ENCODE measurements around the gene RALGAPA2.

GRCh38 chr20:20712474-20713243, at the start of gene RALGAPA2:
- TF ChIP-seq POLR2A (IDR thresholded peaks at IDR 0.05; ENCODE audit: low read depth) (no peak), CTCF (IDR thresholded peaks at IDR 0.05) (peak; percentile 9 to 28 (median 18)), EP300 (IDR thresholded peaks at IDR 0.05) (no peak), POLR2AphosphoS5 (IDR thresholded peaks at IDR 0.05) (peak; percentile 54 to 92)

Data from esophagus muscularis mucosa (tissue), 4 donors.